Fibroblast of lung (primary cell): ENCODE measurements around the gene S100A7A.

Source experiments
- EZH2 ChIP-seq: IDR thresholded peaks from 2 replicates; pipeline ENCODE4 v1.5.1; 2012; ENCODE audit warnings: low read length, control low read depth, mild to moderate bottlenecking; ENCODE audit errors: missing control alignments
- TF ChIP-seq, protein P1 (sequence below), 2 donors: IDR thresholded peaks in 1 of 2; conservative IDR thresholded peaks in 1 of 2; 1 replicate in 1 of 2; 2 replicates in 1 of 2; pipeline ENCODE4 v1.5.1; 2011 to 2012; ENCODE audit warnings: low read length in 2 of 2, control low read depth in 1 of 2, inconsistent platforms in 1 of 2, low read depth in 1 of 2, mild to moderate bottlenecking in 1 of 2

DNA sequence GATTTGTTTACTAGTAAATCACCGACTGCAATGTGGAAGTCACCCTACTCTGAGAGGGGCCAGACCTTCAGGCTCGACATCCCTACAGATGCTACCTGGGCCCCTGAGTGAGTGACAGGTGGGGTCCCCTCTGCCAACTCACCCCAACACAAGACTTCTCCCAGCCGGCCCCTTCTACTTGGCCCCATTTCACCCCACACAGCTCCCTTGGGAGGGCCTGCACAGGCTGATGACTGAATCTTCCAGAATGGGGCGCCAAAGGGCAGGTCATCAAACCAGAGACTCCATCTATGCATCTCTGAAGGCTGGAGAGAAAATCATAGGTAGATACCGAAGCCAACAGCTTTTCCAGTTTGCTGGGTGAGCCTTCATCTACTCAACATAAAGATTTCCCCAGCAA, 16.1 kb upstream of the S100A7A start:
- TF ChIP-seq, protein P1, sequence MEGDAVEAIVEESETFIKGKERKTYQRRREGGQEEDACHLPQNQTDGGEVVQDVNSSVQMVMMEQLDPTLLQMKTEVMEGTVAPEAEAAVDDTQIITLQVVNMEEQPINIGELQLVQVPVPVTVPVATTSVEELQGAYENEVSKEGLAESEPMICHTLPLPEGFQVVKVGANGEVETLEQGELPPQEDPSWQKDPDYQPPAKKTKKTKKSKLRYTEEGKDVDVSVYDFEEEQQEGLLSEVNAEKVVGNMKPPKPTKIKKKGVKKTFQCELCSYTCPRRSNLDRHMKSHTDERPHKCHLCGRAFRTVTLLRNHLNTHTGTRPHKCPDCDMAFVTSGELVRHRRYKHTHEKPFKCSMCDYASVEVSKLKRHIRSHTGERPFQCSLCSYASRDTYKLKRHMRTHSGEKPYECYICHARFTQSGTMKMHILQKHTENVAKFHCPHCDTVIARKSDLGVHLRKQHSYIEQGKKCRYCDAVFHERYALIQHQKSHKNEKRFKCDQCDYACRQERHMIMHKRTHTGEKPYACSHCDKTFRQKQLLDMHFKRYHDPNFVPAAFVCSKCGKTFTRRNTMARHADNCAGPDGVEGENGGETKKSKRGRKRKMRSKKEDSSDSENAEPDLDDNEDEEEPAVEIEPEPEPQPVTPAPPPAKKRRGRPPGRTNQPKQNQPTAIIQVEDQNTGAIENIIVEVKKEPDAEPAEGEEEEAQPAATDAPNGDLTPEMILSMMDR (conservative IDR thresholded peaks at IDR 0.05 in 1 of 2, IDR thresholded peaks at IDR 0.05 in 1 of 2; ENCODE audit: low read depth in 1 of 2, low read length in 2 of 2): peak; percentile 25 to 37
- no peak for TF ChIP-seq EZH2
